ENCODE measurements around the gene TWNK.

Gene TWNK

GRCh38 chr10:100996678-100997359, 9.5 kb downstream of the TWNK start:
- DNase-seq (ENCODE audit: low read depth, low spot score): peak; percentile 79

GRCh38 chr10:100997360-100998182, 10.2 kb downstream of the TWNK start:
- peak; percentile 92 for DNase-seq (ENCODE audit: low read depth, low spot score)

- peak; percentile 65 for DNase-seq (ENCODE audit: low read depth, low spot score)
Measured at GRCh38 chr10:100998183-100998990, 11.0 kb downstream of the TWNK start.

GRCh38 chr10:100998991-100999741, 11.8 kb downstream of the TWNK start:
- DNase-seq (ENCODE audit: low read depth, low spot score): peak; percentile 84

GRCh38 chr10:100999742-101000126, 12.4 kb downstream of the TWNK start, which contains the start of gene LZTS2:
Gene LZTS2, plus strand, starts transcription at chr10:100999808. Its CDS starts 2,731 bp downstream, at chr10:101002539.
- DNase-seq (ENCODE audit: low read depth, low spot score): no peak

- peak; percentile 42 for DNase-seq (ENCODE audit: low read depth, low spot score)
Measured at GRCh38 chr10:101000127-101000914, 13.0 kb downstream of the TWNK start.

- DNase-seq (ENCODE audit: low read depth, low spot score): peak; percentile 48
Measured at GRCh38 chr10:101000915-101001658, 13.7 kb downstream of the TWNK start.

GRCh38 chr10:101001659-101002035, 14.3 kb downstream of the TWNK start:
- DNase-seq (ENCODE audit: low read depth, low spot score): no peak

GRCh38 chr10:101002456-101002855, 15.1 kb downstream of the TWNK start:
- DNase-seq (ENCODE audit: low read depth, low spot score): no peak

GRCh38 chr10:101003639-101004206, 16.4 kb downstream of the TWNK start:
- DNase-seq (ENCODE audit: low read depth, low spot score): no peak

- no peak for DNase-seq (ENCODE audit: low read depth, low spot score)
Measured at GRCh38 chr10:101005361-101005760, 18.0 kb downstream of the TWNK start.

- DNase-seq (ENCODE audit: low read depth, low spot score): no peak
Measured at GRCh38 chr10:101005869-101006567, 18.7 kb downstream of the TWNK start.

GRCh38 chr10:101006593-101007098, 19.3 kb downstream of the TWNK start:
- no peak for DNase-seq (ENCODE audit: low read depth, low spot score)

- no peak for DNase-seq (ENCODE audit: low read depth, low spot score)
Measured at GRCh38 chr10:101007099-101007711, 19.9 kb downstream of the TWNK start.

- DNase-seq (ENCODE audit: low read depth, low spot score): no peak
Measured at GRCh38 chr10:101007915-101008822, 20.8 kb downstream of the TWNK start.

- no peak for DNase-seq (ENCODE audit: low read depth, low spot score)
Measured at GRCh38 chr10:101008823-101009423, 21.6 kb downstream of the TWNK start.

- no peak for DNase-seq (ENCODE audit: low read depth, low spot score)
Measured at GRCh38 chr10:101010329-101010728, 23.0 kb downstream of the TWNK start.
